Ureter (tissue), 1 donor: Measurements from ENCODE around the gene SLC24A4. TPM values are rescaled to one million over a fixed set of nuclear protein-coding genes. Genes with fewer than 3 reads are reported as not detected.

Experiments used
- DNase-seq: peaks from one replicate; pipeline ENCODE4 v3.0.0-alpha.2; 2020; ENCODE audit warnings: low spot score
- total RNA-seq: library from RNA; stranded (reverse); gene quantifications from one replicate; pipeline ENCODE4 v1.2.4, GENCODE V29; 2023
- donor health status: DM: yes; HTN: yes; CAD: no.

SLC24A4 gene
- total RNA-seq, 1 donor from 2014 or later, result 0.75 TPM

DNA sequence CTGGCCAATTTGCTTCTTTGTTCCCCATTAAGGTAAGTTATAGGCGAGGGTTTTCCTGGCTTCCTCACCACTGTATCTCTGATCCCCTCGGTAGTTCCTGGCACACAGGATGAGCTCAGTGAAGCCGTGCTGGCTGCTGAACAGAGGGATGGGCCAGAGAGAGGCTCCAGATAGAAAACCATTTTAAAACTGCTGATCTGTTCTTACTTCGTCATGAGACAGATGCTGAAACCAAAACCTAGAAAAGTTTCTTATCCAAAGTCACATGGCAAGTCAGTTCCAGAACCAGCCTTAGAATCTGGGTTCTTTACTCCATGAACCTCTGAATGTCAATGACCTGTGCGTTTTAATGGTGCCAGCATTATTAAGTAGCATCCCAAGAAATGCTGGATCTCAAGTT is 114.3 kb downstream of the SLC24A4 start:
- DNase-seq, result no peak

DNA sequence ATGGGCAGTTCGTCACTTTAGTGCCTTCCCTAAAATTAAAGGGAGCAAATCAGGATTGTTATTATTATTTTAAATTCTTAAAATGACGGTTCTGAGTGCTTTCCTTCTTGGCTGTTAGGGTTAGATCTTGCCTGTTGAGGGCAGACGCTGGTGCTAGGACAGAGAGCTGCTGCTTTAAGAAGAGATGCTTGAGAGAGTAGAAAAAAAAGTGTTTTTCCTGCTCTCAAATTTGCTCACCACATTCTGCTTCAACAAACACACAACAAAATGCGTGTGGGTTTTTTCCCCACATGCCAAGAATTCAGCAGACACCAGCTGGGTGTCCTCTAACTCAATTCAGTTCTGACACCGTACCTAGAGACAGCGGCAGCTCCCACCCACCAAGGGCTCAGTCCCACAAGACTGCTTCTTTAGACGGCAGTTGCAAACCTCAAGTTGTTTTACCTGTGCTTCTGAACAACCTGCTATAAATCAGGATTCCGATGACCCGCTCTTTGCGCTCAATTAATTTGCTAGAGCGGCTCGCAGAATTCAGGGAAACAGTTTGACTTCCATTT is 114.8 kb downstream of the SLC24A4 start:
- DNase-seq, result no peak

DNA sequence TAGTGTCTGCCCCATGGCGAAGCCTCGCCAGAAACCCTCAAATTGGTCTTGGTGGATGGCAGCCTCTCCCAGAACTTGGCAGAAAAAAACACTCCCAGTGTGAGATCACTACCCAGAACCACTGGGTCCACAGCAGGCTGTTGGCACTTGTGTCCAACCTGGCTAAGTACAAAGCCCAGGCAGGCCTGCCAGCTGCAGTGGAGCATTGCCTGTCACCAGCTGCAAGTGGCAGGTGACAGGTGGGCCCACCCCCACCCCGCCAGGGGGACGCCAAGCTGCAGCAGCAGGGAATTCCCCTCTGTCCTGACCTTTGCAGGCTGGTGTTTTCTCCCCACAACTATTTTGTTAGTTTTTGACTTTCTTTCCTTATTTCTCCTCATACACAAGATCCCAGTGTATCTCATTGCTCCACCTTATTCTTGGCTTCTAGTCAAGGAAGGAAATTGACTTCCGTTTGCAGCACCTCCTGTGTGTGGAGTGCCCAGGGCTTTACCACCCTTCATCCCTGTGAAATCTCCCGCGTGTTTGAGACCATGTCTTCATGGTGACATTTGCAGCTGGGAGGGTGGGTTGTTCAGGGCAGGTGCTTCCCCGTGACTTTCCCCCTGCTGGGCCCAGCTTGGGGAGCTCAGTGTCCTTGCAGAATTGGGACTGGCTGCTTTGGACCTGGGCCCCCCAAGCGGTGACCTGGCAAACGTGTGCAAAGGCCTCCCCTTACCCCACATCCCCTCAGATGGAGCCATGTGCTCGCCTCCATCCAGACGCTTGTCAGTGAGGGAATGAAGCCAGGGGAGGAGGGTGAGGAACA is 116.8 kb downstream of the SLC24A4 start:
- DNase-seq, result no peak

DNA sequence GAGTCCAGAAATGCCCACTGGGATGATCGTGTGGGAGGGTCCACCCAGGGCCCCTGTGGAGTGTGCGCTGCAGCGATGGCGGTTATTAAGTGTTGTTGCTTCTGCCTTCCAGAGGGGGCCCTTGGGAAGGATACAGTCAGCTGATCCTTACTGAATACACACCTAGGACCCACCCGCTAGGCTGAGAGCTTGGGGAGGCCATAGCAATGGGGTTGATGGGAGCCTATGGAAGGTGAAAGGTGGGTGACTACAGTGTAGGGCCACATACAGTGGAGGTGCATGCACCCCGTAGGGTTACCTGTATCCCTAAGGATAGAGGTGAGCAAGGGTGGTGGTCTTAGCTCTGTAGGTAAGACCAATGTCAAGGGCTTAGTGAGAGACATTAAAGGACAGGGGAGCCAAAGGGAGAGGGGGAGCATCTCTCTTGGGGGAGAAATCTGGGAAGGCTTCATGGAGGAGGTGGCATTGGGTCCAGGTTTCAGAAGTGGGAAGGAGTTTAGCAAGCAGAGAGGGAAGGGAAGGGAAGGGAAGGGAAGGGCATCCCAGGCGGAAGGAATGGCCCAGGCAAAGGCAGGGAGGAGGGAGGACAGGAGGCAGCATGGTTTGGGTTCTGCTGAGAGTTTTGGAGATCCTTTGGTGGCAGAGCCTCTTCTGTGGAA is 117.5 kb downstream of the SLC24A4 start:
- no peak for DNase-seq

DNA sequence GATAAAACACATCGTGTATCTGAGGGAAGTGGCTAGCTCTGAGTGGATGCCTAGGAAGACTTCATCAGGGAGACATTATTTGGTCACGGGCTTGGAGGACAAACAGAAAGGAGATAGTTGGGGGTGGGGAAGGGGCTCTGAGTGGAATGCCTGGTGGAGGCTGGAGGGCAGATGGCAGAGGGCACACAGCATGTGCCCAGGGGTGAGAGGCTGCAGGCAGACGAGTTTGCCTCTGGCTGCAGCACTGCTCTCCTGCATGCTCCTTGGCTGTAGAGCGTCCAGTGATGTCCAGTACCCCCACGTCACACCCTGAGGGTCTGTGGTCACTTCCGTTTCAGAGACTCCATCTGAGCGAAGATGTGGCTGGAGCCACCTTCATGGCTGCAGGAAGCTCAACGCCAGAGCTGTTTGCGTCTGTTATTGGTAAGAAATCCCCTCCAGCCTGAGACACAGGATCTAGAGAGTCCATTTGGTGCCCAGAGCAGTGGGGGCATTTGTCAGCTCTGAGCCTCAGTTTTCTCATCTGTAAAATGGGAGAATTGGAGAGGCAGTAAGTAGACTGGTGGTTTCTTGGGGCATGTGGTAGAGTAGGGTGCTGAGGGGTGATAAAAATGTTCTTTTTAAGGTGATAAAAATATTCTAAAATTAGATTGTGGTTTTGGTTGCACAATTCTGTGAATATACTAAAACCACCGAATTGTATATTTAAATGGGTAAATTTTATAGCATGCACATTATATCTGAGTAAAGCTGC is 119.0 kb downstream of the SLC24A4 start:
- DNase-seq, result no peak

DNA sequence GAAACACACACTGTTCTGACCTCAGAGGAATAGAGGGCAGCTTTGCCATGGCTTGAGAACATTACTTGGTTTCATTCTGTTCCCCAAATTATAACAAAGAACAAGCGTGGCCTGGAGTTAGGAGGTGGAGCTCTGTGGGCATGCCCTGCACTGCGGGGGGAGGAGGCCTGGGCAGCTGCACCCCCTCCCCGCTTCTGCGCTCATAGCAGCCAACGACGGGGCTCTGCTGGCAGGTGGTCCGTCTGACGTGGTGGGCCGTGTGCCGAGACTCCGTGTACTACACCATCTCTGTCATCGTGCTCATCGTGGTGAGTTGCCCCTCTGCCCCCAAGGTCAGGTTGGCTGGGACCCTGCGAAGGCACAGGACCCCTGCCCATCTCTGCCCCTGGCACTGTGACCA is 120.2 kb downstream of the SLC24A4 start:
- DNase-seq, result no peak

DNA sequence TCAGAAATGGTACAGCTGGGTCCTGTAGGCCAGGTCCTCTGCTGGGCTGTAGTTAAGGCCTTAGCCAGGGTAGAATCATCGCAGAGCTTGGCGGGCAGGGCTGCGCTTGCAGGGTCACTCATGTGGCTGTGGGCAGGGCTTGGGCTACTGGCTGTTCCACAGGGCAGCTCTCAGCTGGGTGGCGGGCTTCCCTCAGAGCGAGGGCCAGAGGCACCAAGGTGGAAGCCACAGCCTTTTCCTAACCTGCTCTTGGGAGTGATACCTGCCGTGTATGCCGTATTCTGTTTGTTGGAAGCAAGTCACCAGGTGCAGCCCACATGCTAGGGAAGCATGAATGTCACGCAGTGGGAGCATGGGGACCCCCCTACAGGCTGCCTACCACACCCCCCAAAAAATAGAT is 120.8 kb downstream of the SLC24A4 start:
- no peak for DNase-seq

DNA sequence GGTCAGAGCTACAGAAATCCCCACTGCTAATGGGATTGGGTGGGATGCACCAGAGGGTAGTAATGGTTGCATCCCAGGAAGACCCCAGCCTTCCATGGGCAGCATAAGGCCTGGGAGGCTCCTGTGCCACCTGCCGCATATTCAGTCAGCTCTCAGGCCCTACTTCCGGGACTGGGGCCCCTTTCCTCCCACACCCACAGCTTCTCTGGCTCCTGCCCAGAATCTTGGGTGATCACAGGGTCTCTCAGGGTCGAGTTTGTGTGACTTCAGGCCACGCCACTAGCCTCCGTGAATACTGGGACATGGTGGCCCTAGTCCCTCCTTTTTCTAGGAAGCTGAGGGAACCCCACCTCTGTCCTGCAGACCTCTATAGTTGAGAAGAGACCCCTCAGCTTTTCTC is 123.8 kb downstream of the SLC24A4 start:
- DNase-seq, result no peak

DNA sequence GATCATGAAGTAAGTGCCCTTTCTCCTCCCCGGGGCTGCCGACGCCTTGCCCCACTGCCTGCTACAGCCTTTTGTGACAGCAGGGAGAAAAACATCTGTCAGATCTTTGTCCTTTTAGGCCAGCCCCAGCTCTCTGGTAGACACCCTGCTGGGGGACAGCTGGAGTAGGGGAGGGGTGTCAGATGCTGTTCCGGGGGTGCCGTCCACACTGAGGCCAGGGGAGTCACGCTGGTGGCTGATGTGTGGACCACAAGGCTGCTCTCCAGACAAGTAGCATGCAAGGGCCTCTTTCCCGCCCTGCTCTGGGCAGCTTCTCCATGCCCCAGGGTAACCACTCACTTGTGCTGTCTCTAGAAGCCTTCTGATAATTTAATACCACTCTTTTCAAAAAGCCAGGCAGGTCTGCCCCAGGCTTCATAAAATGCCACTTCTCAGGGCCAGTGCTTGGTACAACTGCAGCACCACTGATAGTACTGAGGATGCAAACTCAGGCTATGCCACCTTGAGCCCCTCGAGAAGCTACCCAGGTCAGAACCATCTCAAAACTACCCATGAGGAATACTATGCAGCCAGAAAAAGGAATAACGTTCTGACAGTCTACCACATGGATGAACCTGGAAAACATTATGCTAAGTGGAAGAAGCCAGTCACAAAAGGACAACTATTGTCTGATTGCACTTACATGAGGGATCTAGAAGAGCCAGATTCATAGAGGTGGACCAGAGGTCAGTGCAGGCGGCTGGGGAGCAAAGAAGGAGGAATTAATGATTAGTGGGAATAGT is 124.6 kb downstream of the SLC24A4 start:
- DNase-seq, result no peak

DNA sequence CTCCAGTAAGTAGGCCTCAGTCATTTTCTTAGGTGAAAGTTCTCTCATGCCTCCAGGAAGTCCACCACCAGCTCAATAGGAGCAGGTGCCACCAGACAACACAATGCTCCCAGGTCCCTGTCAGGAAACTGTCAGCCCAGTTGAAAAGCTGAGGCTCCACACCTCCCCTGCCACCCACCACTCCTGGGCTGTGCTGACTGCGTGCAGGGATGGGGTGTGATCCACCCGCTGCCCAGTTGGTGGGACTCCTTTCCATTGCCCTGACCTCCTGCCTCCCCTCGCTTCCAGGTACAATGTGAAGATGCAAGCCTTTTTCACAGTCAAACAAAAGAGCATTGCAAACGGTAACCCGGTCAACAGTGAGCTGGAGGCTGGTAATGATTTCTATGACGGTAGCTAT is 125.8 kb downstream of the SLC24A4 start:
- no peak for DNase-seq

DNA sequence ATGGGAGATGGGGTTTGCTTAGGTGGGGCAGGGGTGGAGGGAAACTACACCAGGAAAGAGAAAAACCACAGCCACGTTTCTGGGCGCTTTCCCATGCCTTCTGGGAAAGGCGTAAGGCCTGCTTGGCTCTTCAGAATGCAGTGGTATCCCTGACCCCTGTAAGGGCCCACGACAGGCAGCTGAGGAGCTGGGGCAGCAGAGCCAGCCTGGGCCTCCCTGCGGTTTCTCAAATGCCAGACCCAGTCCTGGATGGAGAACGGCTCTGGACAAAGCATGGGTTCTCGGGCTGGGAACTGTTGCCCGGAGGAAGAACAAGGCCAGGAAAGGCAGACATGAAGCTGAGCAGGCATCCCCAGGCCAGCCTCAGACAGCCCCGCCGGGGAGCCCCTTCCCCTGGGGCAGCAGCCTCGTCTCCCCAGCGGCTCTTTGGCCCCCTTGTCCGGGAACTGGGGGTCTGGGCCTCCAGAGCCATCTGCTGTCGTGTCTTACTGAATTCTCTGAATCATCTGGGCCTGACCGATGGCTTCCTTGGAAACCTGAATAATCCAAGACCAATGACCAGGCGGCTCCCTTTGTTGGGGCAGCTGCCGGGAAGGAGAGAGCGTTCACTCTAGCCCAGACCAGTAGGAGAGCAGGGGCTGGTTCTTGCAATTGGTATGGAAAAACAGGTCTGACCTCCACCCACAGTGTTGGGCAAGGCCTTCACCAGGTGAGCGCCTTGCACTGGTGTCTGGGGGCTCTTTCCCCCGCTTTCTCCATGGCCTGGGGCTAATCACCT is 126.6 kb downstream of the SLC24A4 start:
- DNase-seq, result no peak

DNA sequence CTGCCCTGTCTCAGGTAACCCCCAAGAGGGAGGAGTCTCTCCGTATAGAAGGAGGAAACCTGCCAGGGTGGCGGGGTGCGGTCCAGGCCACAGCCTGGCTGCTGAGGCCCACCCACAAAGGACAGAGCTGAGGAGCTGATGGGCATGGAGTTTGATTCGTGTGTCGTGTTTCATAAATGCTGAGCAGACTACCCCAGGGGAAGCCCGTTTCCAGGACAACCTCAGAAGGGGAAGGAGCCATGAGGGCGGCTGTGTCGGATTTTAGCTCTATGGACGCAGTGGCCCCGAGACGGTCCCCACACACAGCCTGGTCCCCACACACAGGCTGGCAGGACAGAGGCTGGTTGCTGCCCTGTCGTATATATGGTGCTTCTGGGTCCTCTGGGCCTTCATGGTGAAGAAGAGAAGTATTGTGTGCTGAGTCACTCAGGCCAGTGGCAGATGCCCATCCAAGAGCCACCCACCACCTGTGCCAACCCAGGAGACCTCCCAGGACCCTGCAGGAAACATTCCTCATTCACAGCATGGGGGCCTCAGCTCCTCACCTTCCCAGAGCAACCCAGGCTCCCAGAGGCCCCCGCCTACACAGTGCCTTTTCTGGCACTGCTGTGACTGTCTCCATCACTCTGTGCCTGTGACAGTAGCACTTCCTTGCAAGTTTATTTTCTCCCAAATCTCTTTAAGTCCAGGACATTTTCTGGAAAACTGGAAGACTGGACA is 127.5 kb downstream of the SLC24A4 start:
- DNase-seq, result no peak

DNA sequence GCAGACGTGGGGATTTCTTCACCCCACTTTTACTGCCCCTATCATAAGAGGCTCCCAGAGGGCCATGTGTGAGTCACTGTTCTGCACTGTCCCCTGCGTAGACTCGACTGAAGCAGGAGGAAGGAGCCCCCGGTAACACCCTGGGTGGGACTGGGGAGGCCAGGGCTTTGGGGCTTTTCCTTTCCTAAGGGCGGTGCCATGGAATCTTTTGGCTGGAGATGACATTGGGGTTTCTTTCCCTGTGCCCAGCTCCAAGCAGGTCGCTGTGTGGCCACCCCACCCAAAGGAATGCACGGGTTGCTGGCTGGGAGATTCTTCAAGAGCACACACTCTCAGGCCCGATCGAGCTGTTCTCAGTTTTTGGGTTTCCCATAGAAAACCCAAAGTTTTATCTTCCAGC is 128.3 kb downstream of the SLC24A4 start:
- DNase-seq, result no peak

DNA sequence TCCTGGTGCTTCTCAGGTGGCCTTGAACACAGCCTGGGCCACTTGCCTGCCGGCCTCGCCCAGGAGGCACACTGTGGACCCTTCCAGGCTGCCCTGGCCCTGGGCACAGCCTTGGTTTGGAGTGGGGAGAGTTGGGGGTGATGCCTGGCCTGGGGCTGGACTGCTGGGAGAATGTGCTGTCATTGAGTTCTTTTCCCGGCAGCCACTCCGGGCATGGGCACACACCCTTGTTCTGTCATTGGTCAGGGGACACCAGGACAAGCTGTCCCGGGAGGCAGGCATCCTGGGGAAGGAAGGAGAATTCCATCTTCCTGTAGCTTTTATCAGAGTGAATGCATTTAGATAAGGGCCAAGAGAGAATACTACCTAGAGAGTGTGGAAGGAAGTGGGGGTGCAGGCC is 128.8 kb downstream of the SLC24A4 start:
- no peak for DNase-seq

DNA sequence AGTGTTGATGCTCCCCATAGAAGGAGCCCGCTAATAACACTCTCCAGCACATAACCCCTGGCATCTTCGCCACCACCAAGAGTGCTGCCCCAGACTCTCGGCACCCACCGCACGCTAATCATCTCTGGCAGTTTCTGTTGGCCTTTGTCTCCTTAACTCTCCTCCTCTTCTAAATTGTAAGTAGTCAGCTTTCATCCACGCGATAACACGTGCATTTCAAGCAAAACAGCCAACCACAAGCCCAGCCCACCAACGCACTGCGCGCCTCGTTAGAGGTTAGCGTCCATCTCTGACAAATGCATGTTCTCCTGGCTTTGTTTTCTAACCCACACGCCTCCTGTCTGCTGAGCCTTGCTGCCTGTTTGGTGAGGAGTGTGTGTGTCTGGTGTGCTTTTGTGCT is 129.5 kb downstream of the SLC24A4 start:
- DNase-seq, result no peak

DNA sequence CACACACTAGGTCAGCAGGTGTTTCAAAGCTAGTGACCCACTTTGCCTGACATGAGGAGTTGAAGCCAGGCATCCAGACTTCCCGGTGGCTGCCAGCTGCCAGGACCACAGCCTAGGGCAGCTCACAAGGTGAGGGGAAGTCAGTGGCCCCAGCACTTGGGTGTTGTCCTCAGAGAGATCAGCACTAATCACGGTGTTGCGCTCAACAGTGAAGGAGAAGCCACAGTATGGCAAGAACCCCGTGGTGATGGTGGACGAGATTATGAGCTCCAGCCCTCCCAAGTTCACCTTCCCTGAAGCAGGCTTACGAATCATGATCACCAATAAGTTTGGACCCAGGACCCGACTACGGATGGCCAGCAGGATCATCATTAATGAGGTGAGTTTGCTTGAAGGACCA is 130.7 kb downstream of the SLC24A4 start:
- no peak for DNase-seq

DNA sequence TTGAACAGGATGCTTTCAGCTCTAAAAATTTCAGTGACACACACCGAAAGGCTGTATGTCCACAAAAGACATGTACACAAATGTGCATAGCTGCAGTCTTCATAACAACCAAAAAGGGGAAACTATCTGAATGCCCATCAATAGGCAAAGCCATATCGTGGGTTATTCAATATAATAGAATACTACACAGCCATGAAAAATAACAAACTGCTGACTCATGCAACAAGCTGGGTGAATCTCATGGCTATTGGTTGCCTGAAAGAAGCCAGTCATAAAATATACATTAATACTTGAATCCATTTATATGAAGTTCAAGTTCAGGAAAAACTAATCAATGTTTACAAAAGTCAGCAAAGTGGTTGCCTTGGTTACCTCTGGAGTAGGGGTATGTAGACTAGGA is 132.3 kb downstream of the SLC24A4 start:
- no peak for DNase-seq

DNA sequence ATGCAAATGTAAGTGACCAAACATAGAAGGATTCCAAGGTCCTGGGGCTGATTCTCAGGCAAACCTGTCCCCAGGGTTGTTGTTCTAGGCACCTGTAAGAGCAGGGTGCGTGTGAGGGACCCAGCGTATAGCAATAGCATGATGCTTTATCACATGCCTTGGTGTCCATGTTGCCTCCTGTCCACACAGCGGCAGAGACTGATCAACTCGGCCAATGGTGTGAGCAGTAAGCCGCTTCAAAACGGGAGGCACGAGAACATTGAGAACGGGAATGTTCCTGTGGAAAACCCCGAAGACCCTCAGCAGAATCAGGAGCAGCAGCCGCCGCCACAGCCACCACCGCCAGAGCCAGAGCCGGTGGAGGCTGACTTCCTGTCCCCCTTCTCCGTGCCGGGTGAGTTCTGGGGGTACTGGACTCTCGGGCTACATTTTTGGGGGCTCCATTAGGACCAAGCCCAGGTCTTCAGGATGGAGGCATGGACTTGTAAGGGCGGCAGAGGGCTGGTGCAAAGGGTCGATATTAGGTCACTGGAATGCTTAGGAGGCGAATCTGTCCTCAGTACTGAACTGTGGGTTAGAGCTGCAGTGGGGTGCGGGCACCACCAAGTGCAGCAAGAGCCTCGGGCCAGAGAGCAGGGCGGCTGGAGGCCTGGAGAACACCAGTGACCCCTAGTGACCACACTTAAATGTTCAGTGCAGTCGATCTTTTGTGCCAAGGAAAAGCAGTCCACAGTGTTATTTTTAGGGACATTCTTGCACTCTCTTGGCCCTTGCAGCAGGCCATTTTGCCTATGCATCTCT is 133.4 kb downstream of the SLC24A4 start:
- no peak for DNase-seq

DNA sequence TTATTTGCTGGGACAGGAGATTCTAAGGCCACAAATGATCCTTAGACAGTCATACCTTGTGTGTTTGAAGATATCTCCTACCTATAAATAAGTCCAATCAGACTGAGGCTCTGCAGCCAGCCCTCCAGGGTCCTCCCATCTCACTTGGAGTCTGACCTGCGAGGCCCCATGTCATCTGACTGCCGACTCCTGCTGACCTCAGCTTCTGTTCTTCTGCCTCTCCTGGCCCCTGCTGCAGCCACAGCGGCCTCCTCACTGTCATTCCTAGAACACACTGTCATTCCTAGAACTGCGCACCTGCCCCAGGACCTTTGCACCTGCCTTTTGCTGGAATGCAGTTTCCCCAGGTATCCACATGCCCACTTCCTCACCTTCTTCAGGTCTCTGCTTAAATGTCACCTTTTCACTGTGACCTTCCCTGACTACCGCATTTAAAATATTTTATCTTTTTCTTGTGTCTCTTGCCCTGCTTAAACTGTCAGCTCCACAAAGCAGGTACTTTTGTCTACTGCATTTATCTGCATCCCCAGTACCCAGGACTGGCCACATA is 134.1 kb downstream of the SLC24A4 start:
- no peak for DNase-seq
